A549 (cell line): ENCODE measurements around the gene C17orf107. TPM values are rescaled to one million over a fixed set of nuclear protein-coding genes. Genes with fewer than 3 reads are reported as not detected.
A peak's percentile ranks its signal among the peaks of the same experiment; 100 is the strongest.

ENCODE experiments used
- ATAC-seq, 2 experiments: fragments of 200-7000 bp in 1 of 2; fragments of >200 bp in 1 of 2; cut with Nextera tagmentation in 1 of 2; cut with Tn5 transposase in 1 of 2; 3 replicates each; pipeline versions ENCODE4 v1.8.0 to v1.9.1; 2018 to 2020; ENCODE audit warnings: mild to moderate bottlenecking in 1 of 2, moderate library complexity in 1 of 2
- CTCF ChIA-PET: fragments of 300-600 bp; sonication (Branson Sonifier 250); formaldehyde crosslinking; extraction: SDS; loops from one replicate; lab custom pipeline; 2021; ENCODE audit warnings: antibody characterized with exemption, inconsistent platforms; lab: Yijun Ruan, JAX
- POLR2A ChIA-PET: fragments of 350-600 bp; formaldehyde crosslinking; extraction: SDS; loops from one replicate; lab custom pipeline; 2021; ENCODE audit warnings: antibody characterized with exemption, inconsistent platforms; lab: Yijun Ruan, JAX
- DNase-seq, 2 experiments: peaks; one replicate each; pipeline versions ENCODE4 v3.0.0 to v3.0.0-alpha.2; 2011 to 2016; ENCODE audit warnings: low read depth in 1 of 2, low spot score in 1 of 2
- FAIRE-seq: peaks from 2 replicates; lab custom pipeline; 2011; peaks lifted over from hg19 to GRCh38; lab: Jason Lieb, UNC
- H3K27ac ChIP-seq, 2 experiments: fragments of >200 bp; sonication (Bioruptor Twin); formaldehyde crosslinking; 3 replicates each; pipeline ENCODE4 v1.5.1; 2016 to 2017
- H3K4me1 ChIP-seq: fragments of >200 bp; sonication (Bioruptor Twin); formaldehyde crosslinking; 3 replicates; pipeline ENCODE4 v1.6.1; 2016
- H3K4me2 ChIP-seq: fragments of >200 bp; sonication (Bioruptor Twin); formaldehyde crosslinking; 3 replicates; pipeline ENCODE4 v1.6.1; 2016
- H3K4me3 ChIP-seq: fragments of >200 bp; sonication (Bioruptor Twin); formaldehyde crosslinking; 3 replicates; pipeline ENCODE4 v1.5.1; 2016
- H3K9me3 ChIP-seq: fragments of >200 bp; sonication (Bioruptor Twin); formaldehyde crosslinking; 3 replicates; pipeline ENCODE4 v1.6.1; 2016
- BHLHE40 ChIP-seq: IDR thresholded peaks from 2 replicates; pipeline ENCODE4 v1.6.1; 2012; ENCODE audit warnings: low read depth, low read length, inconsistent platforms
- CBX2 ChIP-seq: fragments of 200-600 bp; sonication (generic); IDR thresholded peaks from 2 replicates; pipeline ENCODE4 v1.6.1; 2016; ENCODE audit warnings: low read depth, mild to moderate bottlenecking, borderline replicate concordance
- CEBPB ChIP-seq, 2 experiments: fragments of >200 bp in 1 of 2; sonication (Bioruptor Twin) in 1 of 2; formaldehyde crosslinking in 1 of 2; IDR thresholded peaks; 2 replicates each; pipeline ENCODE4 v1.6.1; 2012 to 2016
- CHD4 ChIP-seq: fragments of 200-600 bp; sonication (generic); IDR thresholded peaks from 2 replicates; pipeline ENCODE4 v1.6.1; 2016; ENCODE audit warnings: antibody characterized with exemption, mild to moderate bottlenecking, borderline replicate concordance
- EP300 ChIP-seq, 2 experiments: fragments of >200 bp; sonication (Bioruptor Twin); formaldehyde crosslinking; IDR thresholded peaks; 2 replicates in 1 of 2; 3 replicates in 1 of 2; pipeline ENCODE4 v1.6.1; 2016 to 2017
- GATA3 ChIP-seq: IDR thresholded peaks from 2 replicates; pipeline ENCODE4 v1.6.1; 2012; ENCODE audit warnings: borderline replicate concordance
- HES2 ChIP-seq: fragments of >200 bp; sonication (Bioruptor Twin); formaldehyde crosslinking; IDR thresholded peaks from 2 replicates; pipeline ENCODE4 v1.6.1; 2016
- HOXA7 ChIP-seq: fragments of 250-450 bp; sonication (Bioruptor Pico); IDR thresholded peaks from 2 replicates; pipeline ENCODE4 v1.5.0; 2020; ENCODE audit warnings: mild to moderate bottlenecking, moderate library complexity
- HOXB13 ChIP-seq: fragments of 250-450 bp; sonication (Bioruptor Pico); IDR thresholded peaks from 2 replicates; pipeline ENCODE4 v1.5.0; 2020; ENCODE audit warnings: low read depth, mild to moderate bottlenecking, moderate library complexity
- JUN ChIP-seq, 2 experiments: fragments of >200 bp; sonication (Bioruptor Twin); formaldehyde crosslinking; IDR thresholded peaks; 2 replicates in 1 of 2; 3 replicates in 1 of 2; pipeline ENCODE4 v1.6.1; 2016 to 2017
- KDM1A ChIP-seq: fragments of 200-600 bp; sonication (generic); IDR thresholded peaks from 2 replicates; pipeline ENCODE4 v1.6.1; 2016; ENCODE audit warnings: low read depth, mild to moderate bottlenecking
- KDM5A ChIP-seq: fragments of 200-600 bp; sonication (generic); IDR thresholded peaks from 2 replicates; pipeline ENCODE4 v1.6.1; 2016; ENCODE audit warnings: antibody characterized with exemption, mild to moderate bottlenecking
- MAX ChIP-seq: IDR thresholded peaks from 2 replicates; pipeline ENCODE4 v1.6.1; 2012
- NFE2L2 ChIP-seq: fragments of 150-350 bp; conservative IDR thresholded peaks from 2 replicates; pipeline ENCODE4 v1.6.1; 2014; ENCODE audit warnings: low read length
- PHF8 ChIP-seq: fragments of 200-600 bp; sonication (generic); IDR thresholded peaks from 2 replicates; pipeline ENCODE4 v1.6.1; 2016; ENCODE audit warnings: low read depth, mild to moderate bottlenecking, antibody characterized with exemption, moderate library complexity, borderline replicate concordance
- POLR2A ChIP-seq: IDR thresholded peaks from 2 replicates; pipeline ENCODE4 v1.6.1; 2012; ENCODE audit warnings: mild to moderate bottlenecking, low read length
- ZNF302 ChIP-seq: fragments of 250-450 bp; sonication (Bioruptor Pico); IDR thresholded peaks from 2 replicates; pipeline ENCODE4 v1.9.0; 2021; ENCODE audit warnings: inconsistent platforms, mild to moderate bottlenecking, moderate library complexity
- ZSCAN20 ChIP-seq: fragments of 250-450 bp; sonication (Bioruptor Pico); IDR thresholded peaks from 2 replicates; pipeline ENCODE4 v1.8.0; 2022; ENCODE audit warnings: mild to moderate bottlenecking, moderate library complexity
- WGBS: methylation state at CpG from one replicate; pipeline ENCODE4 v1.1.6; 2017; ENCODE audit errors: missing lambda C conversion rate; 5-methylcytosine and 5-hydroxymethylcytosine counted together
- polyA plus RNA-seq, 4 experiments: library from polyadenylated mRNA; depleted of rRNA in 3 of 4; stranded (reverse); fragments of >200 nt; fragmentation: RNase III in 1 of 4; extraction: RNeasy Plus Mini Kit Qiagen cat#74134 plus additional on column Dnase treatment in 1 of 4; gene quantifications; 2 replicates in 3 of 4; 3 replicates in 1 of 4; pipeline ENCODE4 v1.2.3, GENCODE V29; 2011 to 2017
- TF ChIP-seq, protein P1 (sequence below): fragments of 150-350 bp; IDR thresholded peaks from 2 replicates; pipeline ENCODE4 v1.6.1; 2014; ENCODE audit warnings: low read depth, mild to moderate bottlenecking, low read length

C17orf107 gene
- polyA plus RNA-seq, 2 of the 4 experiments (the other 2 are of a cell fraction), result 0.13 to 0.30 TPM

- WGBS, result 11% methylated on average over 7 of the region's 7 CpGs
- DNase-seq (peak in 1 of 2 experiments; percentile 40), ATAC-seq (no peak), FAIRE-seq (no peak)
- TF ChIP-seq POLR2A, result peak; percentile 69
- peak in 1 of 2 experiments; percentile 7; a peak in 1 of 4 replicates for TF ChIP-seq CEBPB (IDR thresholded peaks at IDR 0.05)
- TF ChIP-seq MAX, result peak; percentile 57
- TF ChIP-seq PHF8, result no peak
- no peak for TF ChIP-seq ZNF302
- TF ChIP-seq EP300 (IDR thresholded peaks at IDR 0.05), result 0 out of 5 replicates have a peak, but pooled peaks of 1 of the 2 experiments have one; percentile 11
- no peak for TF ChIP-seq ZSCAN20 (CRISPR knock-in tag)
- Histone ChIP-seq H3K9me3 (no peaks in the 10 kb centered on the region), H3K4me2 (peak within 1 kb of the TSS; percentile 99), H3K27ac (peak within 1 kb of the TSS; percentile 99), H3K4me1 (peaks cover 35% of the 10 kb centered on the region), H3K4me3 (peak within 1 kb of the TSS; percentile 98)
- ChIA-PET CTCF (interaction anchor here (1.1 to 7.1 kb wide), 6 partner anchors 14 to 42 kb away, joined by 4 to 63 read pairs (median 7); partner anchors contain the start of genes CAMTA2 and SPAG7), POLR2A (interaction anchor here (4.4 to 4.9 kb wide), 2 partner anchors 11 to 15 kb away, joined by 68 to 78 read pairs; partner anchors contain the start of genes RNF167, SLC25A11 and SPAG7)
Observed at GRCh38 chr17:4950746-4951204, 51.4 kb downstream of the C17orf107 start, which contains the start of gene ENO3. TSS of gene ENO3 (plus strand) at chr17:4951119. CDS start at chr17:4951830, 711 bp downstream.

DNA sequence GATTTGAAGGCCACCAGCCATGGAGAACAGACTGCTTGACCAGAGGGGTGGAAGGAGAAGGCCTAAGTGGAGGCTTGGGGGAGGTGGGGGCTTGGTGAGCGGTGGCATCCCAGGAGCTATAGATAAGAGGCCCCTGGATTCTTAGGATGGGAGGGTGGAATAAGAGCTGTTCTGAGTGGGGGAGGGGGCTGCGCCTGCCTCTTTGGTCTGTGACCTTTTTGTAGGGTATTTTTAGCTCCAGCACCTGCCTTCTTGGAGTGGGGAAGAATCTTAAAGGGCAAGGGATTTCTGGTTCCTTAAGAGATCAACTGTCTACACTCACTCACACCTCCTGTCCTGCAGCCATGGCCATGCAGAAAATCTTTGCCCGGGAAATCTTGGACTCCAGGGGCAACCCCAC lies 52.1 kb downstream of the C17orf107 start:
- TF ChIP-seq GATA3 (no peak), JUN (IDR thresholded peaks at IDR 0.05) (no peak), BHLHE40 (no peak), CBX2 (no peak), HOXB13 (CRISPR knock-in tag) (no peak), KDM5A (no peak), HOXA7 (CRISPR knock-in tag) (no peak), CHD4 (no peak), HES2 (no peak), NFE2L2 (no peak), KDM1A (no peak)
- TF ChIP-seq, protein P1, sequence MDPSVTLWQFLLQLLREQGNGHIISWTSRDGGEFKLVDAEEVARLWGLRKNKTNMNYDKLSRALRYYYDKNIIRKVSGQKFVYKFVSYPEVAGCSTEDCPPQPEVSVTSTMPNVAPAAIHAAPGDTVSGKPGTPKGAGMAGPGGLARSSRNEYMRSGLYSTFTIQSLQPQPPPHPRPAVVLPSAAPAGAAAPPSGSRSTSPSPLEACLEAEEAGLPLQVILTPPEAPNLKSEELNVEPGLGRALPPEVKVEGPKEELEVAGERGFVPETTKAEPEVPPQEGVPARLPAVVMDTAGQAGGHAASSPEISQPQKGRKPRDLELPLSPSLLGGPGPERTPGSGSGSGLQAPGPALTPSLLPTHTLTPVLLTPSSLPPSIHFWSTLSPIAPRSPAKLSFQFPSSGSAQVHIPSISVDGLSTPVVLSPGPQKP, result no peak
- Histone ChIP-seq H3K27ac (peak overlapping the region; percentile 99), H3K4me2 (peak overlapping the region; percentile 99), H3K4me1 (peaks cover 28% of the 10 kb centered on the region), H3K9me3 (no peaks in the 10 kb centered on the region), H3K4me3 (peak overlapping the region; percentile 98)
- FAIRE-seq, result no peak
- WGBS, result 71% methylated on average over 3 of the region's 3 CpGs
- POLR2A ChIA-PET, result interaction anchor here (1.0 to 4.9 kb wide), 3 partner anchors 12 to 19 kb away, joined by 3 to 78 read pairs (median 68); partner anchors contain the start of genes RNF167, SLC25A11 and SPAG7
- ATAC-seq, result no peak
- CTCF ChIA-PET, result interaction anchor here (1.1 to 7.1 kb wide), 7 partner anchors 14 to 110 kb away, joined by 4 to 63 read pairs (median 7); partner anchors contain the start of genes CAMTA2 and SPAG7
- DNase-seq, result no peak

Other genes with a start within 250 kb of the C17orf107 start
- 30.2 and 35.5 TPM in 2 replicates for gene PELP1, start 195.4 kb upstream of the C17orf107 start, polyA plus RNA-seq (2011; rRNA removed)
- 52.5 to 60.0 TPM (median 56.1 TPM) in 3 replicates for gene PELP1, start 195.4 kb upstream of the C17orf107 start, polyA plus RNA-seq (2017; fragmentation: RNase III; extraction: RNeasy Plus Mini Kit Qiagen cat#74134 plus additional on column Dnase treatment)
- gene ARRB2, start 188.9 kb upstream of the C17orf107 start, polyA plus RNA-seq (2011; rRNA removed), result 73.1 and 74.9 TPM in 2 replicates
- 61.0 to 68.2 TPM (median 67.8 TPM) in 3 replicates for gene ARRB2, start 188.9 kb upstream of the C17orf107 start, polyA plus RNA-seq (2017; fragmentation: RNase III; extraction: RNeasy Plus Mini Kit Qiagen cat#74134 plus additional on column Dnase treatment)
- 57.2 and 74.0 TPM in 2 replicates for gene MED11, start 168.1 kb upstream of the C17orf107 start, polyA plus RNA-seq (2011; rRNA removed)
- 52.6 to 62.5 TPM (median 58.1 TPM) in 3 replicates for gene MED11, start 168.1 kb upstream of the C17orf107 start, polyA plus RNA-seq (2017; fragmentation: RNase III; extraction: RNeasy Plus Mini Kit Qiagen cat#74134 plus additional on column Dnase treatment)
- gene ZMYND15, start 159.7 kb upstream of the C17orf107 start, polyA plus RNA-seq (2011; rRNA removed), result 0.15 and 0.16 TPM in 2 replicates
- gene ZMYND15, start 159.7 kb upstream of the C17orf107 start, polyA plus RNA-seq (2017; fragmentation: RNase III; extraction: RNeasy Plus Mini Kit Qiagen cat#74134 plus additional on column Dnase treatment), result 0.19 to 0.22 TPM (median 0.20 TPM) in 3 replicates
- 13.8 and 20.5 TPM in 2 replicates for gene CXCL16, start 159.6 kb upstream of the C17orf107 start, polyA plus RNA-seq (2011; rRNA removed)
- gene CXCL16, start 159.6 kb upstream of the C17orf107 start, polyA plus RNA-seq (2017; fragmentation: RNase III; extraction: RNeasy Plus Mini Kit Qiagen cat#74134 plus additional on column Dnase treatment), result 9.1 to 11.2 TPM (median 10.1 TPM) in 3 replicates
- gene TM4SF5, start 127.7 kb upstream of the C17orf107 start, polyA plus RNA-seq (2011; rRNA removed), result 0.80 and 1.2 TPM in 2 replicates
- 0.51 to 1.2 TPM (median 0.68 TPM) in 3 replicates for gene TM4SF5, start 127.7 kb upstream of the C17orf107 start, polyA plus RNA-seq (2017; fragmentation: RNase III; extraction: RNeasy Plus Mini Kit Qiagen cat#74134 plus additional on column Dnase treatment)
- 0.50 and 0.58 TPM in 2 replicates for gene VMO1, start 113.2 kb upstream of the C17orf107 start, polyA plus RNA-seq (2011; rRNA removed)
- 0.39 to 1.1 TPM (median 0.81 TPM) in 3 replicates for gene VMO1, start 113.2 kb upstream of the C17orf107 start, polyA plus RNA-seq (2017; fragmentation: RNase III; extraction: RNeasy Plus Mini Kit Qiagen cat#74134 plus additional on column Dnase treatment)
- gene GLTPD2, start 110.6 kb upstream of the C17orf107 start, polyA plus RNA-seq (2011; rRNA removed), result not detected in 2 replicates
- gene GLTPD2, start 110.6 kb upstream of the C17orf107 start, polyA plus RNA-seq (2017; fragmentation: RNase III; extraction: RNeasy Plus Mini Kit Qiagen cat#74134 plus additional on column Dnase treatment), result not detected in 3 replicates
- 376 and 414 TPM in 2 replicates for gene PSMB6, start 103.4 kb upstream of the C17orf107 start, polyA plus RNA-seq (2011; rRNA removed)
- 387 to 424 TPM (median 414 TPM) in 3 replicates for gene PSMB6, start 103.4 kb upstream of the C17orf107 start, polyA plus RNA-seq (2017; fragmentation: RNase III; extraction: RNeasy Plus Mini Kit Qiagen cat#74134 plus additional on column Dnase treatment)
- 17.0 and 20.2 TPM in 2 replicates for gene PLD2, start 92.4 kb upstream of the C17orf107 start, polyA plus RNA-seq (2011; rRNA removed)
- gene PLD2, start 92.4 kb upstream of the C17orf107 start, polyA plus RNA-seq (2017; fragmentation: RNase III; extraction: RNeasy Plus Mini Kit Qiagen cat#74134 plus additional on column Dnase treatment), result 23.0 to 27.4 TPM (median 23.7 TPM) in 3 replicates
- gene MINK1, start 66.2 kb upstream of the C17orf107 start, polyA plus RNA-seq (2011; rRNA removed), result 41.3 and 47.1 TPM in 2 replicates
- gene MINK1, start 66.2 kb upstream of the C17orf107 start, polyA plus RNA-seq (2017; fragmentation: RNase III; extraction: RNeasy Plus Mini Kit Qiagen cat#74134 plus additional on column Dnase treatment), result 65.2 to 73.1 TPM (median 66.9 TPM) in 3 replicates
- gene CHRNE, start 3.6 kb downstream of the C17orf107 start, polyA plus RNA-seq (2011; rRNA removed), result 0.07 and 0.10 TPM in 2 replicates
- gene CHRNE, start 3.6 kb downstream of the C17orf107 start, polyA plus RNA-seq (2017; fragmentation: RNase III; extraction: RNeasy Plus Mini Kit Qiagen cat#74134 plus additional on column Dnase treatment), result 0.12 to 0.14 TPM (median 0.13 TPM) in 3 replicates
- not detected in 2 replicates for gene GP1BA, start 32.7 kb downstream of the C17orf107 start, polyA plus RNA-seq (2011; rRNA removed)
- gene GP1BA, start 32.7 kb downstream of the C17orf107 start, polyA plus RNA-seq (2017; fragmentation: RNase III; extraction: RNeasy Plus Mini Kit Qiagen cat#74134 plus additional on column Dnase treatment), result not detected in 3 replicates
- gene SLC25A11, start 40.5 kb downstream of the C17orf107 start, polyA plus RNA-seq (2011; rRNA removed), result 60.2 and 64.4 TPM in 2 replicates
- gene SLC25A11, start 40.5 kb downstream of the C17orf107 start, polyA plus RNA-seq (2017; fragmentation: RNase III; extraction: RNeasy Plus Mini Kit Qiagen cat#74134 plus additional on column Dnase treatment), result 64.4 to 69.2 TPM (median 67.9 TPM) in 3 replicates
- gene RNF167, start 40.7 kb downstream of the C17orf107 start, polyA plus RNA-seq (2011; rRNA removed), result 98.7 and 110 TPM in 2 replicates
- gene RNF167, start 40.7 kb downstream of the C17orf107 start, polyA plus RNA-seq (2017; fragmentation: RNase III; extraction: RNeasy Plus Mini Kit Qiagen cat#74134 plus additional on column Dnase treatment), result 83.9 to 93.7 TPM (median 86.4 TPM) in 3 replicates
- gene PFN1, start 49.0 kb downstream of the C17orf107 start, polyA plus RNA-seq (2011; rRNA removed), result 1,417 and 1,732 TPM in 2 replicates
- gene PFN1, start 49.0 kb downstream of the C17orf107 start, polyA plus RNA-seq (2017; fragmentation: RNase III; extraction: RNeasy Plus Mini Kit Qiagen cat#74134 plus additional on column Dnase treatment), result 3,195 to 3,341 TPM (median 3,230 TPM) in 3 replicates
- 52.5 and 53.5 TPM in 2 replicates for gene ENO3, start 51.6 kb downstream of the C17orf107 start, polyA plus RNA-seq (2011; rRNA removed)
- gene ENO3, start 51.6 kb downstream of the C17orf107 start, polyA plus RNA-seq (2017; fragmentation: RNase III; extraction: RNeasy Plus Mini Kit Qiagen cat#74134 plus additional on column Dnase treatment), result 79.0 to 109 TPM (median 102 TPM) in 3 replicates
- gene SPAG7, start 68.3 kb downstream of the C17orf107 start, polyA plus RNA-seq (2011; rRNA removed), result 72.6 and 94.9 TPM in 2 replicates
- 101 to 102 TPM (median 102 TPM) in 3 replicates for gene SPAG7, start 68.3 kb downstream of the C17orf107 start, polyA plus RNA-seq (2017; fragmentation: RNase III; extraction: RNeasy Plus Mini Kit Qiagen cat#74134 plus additional on column Dnase treatment)
- 12.4 and 17.7 TPM in 2 replicates for gene CAMTA2, start 88.1 kb downstream of the C17orf107 start, polyA plus RNA-seq (2011; rRNA removed)
- 30.1 to 33.8 TPM (median 30.3 TPM) in 3 replicates for gene CAMTA2, start 88.1 kb downstream of the C17orf107 start, polyA plus RNA-seq (2017; fragmentation: RNase III; extraction: RNeasy Plus Mini Kit Qiagen cat#74134 plus additional on column Dnase treatment)
- gene INCA1, start 98.0 kb downstream of the C17orf107 start, polyA plus RNA-seq (2011; rRNA removed), result 0.66 and 0.86 TPM in 2 replicates
- 1.1 to 1.3 TPM (median 1.1 TPM) in 3 replicates for gene INCA1, start 98.0 kb downstream of the C17orf107 start, polyA plus RNA-seq (2017; fragmentation: RNase III; extraction: RNeasy Plus Mini Kit Qiagen cat#74134 plus additional on column Dnase treatment)
- 42.0 and 48.4 TPM in 2 replicates for gene KIF1C, start 98.4 kb downstream of the C17orf107 start, polyA plus RNA-seq (2011; rRNA removed)
- gene KIF1C, start 98.4 kb downstream of the C17orf107 start, polyA plus RNA-seq (2017; fragmentation: RNase III; extraction: RNeasy Plus Mini Kit Qiagen cat#74134 plus additional on column Dnase treatment), result 74.0 to 77.4 TPM (median 76.5 TPM) in 3 replicates
- 1.4 and 1.9 TPM in 2 replicates for gene SLC52A1, start 135.9 kb downstream of the C17orf107 start, polyA plus RNA-seq (2011; rRNA removed)
- 1.0 to 1.4 TPM (median 1.3 TPM) in 3 replicates for gene SLC52A1, start 135.9 kb downstream of the C17orf107 start, polyA plus RNA-seq (2017; fragmentation: RNase III; extraction: RNeasy Plus Mini Kit Qiagen cat#74134 plus additional on column Dnase treatment)
- 4.1 and 4.8 TPM in 2 replicates for gene ZFP3, start 178.9 kb downstream of the C17orf107 start, polyA plus RNA-seq (2011; rRNA removed)
- gene ZFP3, start 178.9 kb downstream of the C17orf107 start, polyA plus RNA-seq (2017; fragmentation: RNase III; extraction: RNeasy Plus Mini Kit Qiagen cat#74134 plus additional on column Dnase treatment), result 1.6 to 1.9 TPM (median 1.7 TPM) in 3 replicates
- gene ZNF232, start 212.3 kb downstream of the C17orf107 start, polyA plus RNA-seq (2011; rRNA removed), result 4.9 and 5.1 TPM in 2 replicates
- 4.7 to 5.1 TPM (median 4.7 TPM) in 3 replicates for gene ZNF232, start 212.3 kb downstream of the C17orf107 start, polyA plus RNA-seq (2017; fragmentation: RNase III; extraction: RNeasy Plus Mini Kit Qiagen cat#74134 plus additional on column Dnase treatment)
- 0.01 TPM in 2 replicates for gene USP6, start 216.5 kb downstream of the C17orf107 start, polyA plus RNA-seq (2011; rRNA removed)
- gene USP6, start 216.5 kb downstream of the C17orf107 start, polyA plus RNA-seq (2017; fragmentation: RNase III; extraction: RNeasy Plus Mini Kit Qiagen cat#74134 plus additional on column Dnase treatment), result 0.04 to 0.09 TPM (median 0.07 TPM) in 3 replicates